Measurements from ENCODE around the gene TMEM107.
"Not testable (repeated sequence)": the region's sequence is repeated elsewhere in the genome, so short reads cannot be mapped to it uniquely, and the experiment has no call there.

Gene TMEM107

DNA sequence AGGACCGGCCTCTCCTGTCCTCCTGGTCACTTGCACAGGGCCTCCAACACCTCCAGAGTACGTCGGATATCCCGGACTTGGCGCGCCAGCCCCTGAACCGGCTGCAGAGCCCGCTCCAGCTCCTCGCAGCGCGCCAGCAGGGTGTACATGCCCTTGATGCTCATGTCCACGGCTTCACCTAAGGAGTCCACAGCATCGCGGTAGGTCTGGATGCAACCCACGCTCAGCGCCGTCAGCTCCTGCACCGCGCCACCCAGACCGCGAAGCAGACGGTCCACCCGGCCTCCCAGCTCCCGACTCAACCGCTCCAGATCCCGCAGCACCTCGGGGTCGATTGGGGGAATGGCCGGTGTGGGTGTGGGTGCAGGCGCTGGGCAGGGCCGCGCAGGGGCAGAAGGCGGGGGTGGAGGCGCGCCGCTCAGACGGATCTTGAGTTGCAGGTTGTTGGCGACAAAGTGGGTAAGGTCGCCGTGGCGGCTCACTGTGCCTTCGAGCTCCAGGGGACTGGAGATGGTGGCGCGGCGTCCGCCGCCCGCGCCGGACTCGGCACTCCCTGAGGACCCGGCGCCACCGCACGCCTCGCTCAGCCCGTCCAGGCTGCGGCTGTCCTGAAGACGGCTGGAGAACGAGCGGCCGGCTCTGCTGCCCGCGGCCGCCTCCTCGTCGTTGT lies 13.0 kb upstream of the TMEM107 start:
- DNase-seq = peak; percentile 36

DNA sequence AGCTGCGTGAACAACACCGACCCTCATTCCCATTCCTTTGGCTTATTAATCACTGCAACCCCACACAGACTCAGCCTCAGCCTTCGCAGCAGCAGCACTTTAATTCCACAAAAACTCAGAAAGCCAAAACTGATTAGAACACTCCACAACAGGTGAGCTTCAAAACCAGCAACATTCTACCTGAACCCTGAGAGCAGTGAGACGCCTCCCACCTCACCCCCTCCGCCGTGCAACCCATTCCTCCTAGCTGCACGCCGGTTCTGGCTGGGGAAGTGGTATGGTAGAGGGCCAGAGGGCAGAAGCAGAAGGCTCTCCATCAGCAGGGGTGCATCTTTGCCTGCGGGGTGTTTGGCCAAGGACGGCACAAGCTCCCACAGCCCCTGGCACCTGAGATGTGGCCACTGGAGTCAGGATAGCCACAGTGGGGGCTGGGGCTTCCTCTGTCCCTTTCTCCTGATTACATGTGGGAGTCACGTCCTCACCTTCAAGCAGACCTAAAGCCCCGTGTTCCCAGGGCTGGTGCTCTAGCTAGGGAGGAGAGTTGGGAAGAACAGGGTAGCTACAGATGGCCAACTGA lies 12.2 kb upstream of the TMEM107 start:
- DNase-seq = peak; percentile 32

DNA sequence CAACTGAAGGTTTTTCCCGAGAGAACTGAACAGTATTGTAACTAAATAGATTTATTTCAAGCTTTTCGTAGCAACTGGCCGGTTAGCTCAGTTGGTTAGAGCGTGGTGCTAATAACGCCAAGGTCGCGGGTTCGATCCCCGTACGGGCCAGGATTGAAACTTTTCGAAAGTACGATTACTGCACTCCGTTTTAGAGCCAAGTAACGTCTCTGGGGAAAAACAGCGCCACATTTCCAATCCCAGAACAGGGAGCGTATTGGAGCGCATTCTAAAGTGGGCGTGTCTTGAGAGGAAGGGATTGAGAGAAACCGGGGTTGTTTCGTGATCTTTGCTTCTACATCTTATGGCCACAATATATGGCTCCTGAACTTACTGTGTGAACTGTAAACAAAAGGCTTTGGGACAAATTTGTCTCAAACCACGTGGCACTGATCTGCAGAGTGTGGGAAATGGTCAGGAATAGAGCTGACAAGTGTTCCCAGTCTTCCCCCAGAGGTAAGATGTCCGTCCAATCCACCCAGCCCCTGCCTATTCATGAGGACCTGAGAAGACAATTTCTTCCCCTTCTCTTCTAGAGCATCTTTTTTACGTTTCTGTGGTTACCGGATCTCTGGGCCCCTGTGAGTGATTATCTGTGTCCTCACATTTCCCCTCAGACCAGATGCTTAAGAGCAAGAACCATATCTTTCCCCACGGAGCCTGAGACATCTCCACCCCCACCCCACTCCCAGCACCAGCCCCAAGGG lies 11.5 kb upstream of the TMEM107 start:
- peak; percentile 92 for DNase-seq

DNA sequence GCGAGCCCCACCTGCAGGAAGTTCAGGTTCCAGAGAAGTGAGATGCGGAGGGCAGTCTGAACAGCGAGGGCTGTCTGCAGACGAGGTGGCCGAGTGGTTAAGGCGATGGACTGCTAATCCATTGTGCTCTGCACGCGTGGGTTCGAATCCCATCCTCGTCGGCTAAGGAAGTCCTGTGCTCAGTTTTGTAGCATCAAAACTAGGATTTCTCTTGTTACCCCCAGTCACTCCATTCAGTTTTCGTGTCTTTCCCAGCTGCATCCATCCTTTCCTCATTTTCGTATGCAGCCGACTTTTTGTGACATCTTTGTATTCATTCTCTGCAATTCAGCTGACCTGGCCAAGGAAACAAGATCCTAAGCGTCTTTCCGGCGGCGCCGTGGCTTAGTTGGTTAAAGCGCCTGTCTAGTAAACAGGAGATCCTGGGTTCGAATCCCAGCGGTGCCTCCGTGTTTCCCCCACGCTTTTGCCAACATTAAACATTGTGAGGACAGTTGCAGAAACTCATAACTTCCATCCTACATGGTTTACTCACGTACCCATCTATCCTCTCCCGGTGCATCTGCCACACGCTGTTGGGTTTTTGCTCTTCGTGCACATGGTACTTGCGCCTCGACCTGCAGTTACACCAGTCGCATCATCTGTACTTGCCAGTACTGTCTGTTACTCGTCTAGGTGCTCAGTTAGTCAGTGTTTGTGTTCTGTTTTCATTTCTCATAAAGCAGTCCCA lies 10.8 kb upstream of the TMEM107 start:
- peak; percentile 92 for DNase-seq

DNA sequence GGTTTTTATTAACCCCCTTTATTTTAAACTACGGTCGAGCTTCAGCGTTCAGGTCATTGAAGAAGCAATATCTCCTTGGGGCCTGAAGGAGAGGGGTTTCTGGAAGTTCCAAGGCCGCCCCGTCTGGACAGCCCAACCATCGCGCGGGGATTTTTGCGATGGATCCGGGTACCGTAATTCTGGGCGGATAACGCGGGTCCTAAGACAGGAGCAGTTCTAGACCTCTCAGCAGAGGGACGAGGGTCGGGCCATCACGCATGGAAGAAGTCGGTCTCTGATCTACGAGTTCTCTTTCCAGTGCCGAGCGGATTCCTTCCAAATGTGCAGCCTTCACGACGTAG lies 10.2 kb upstream of the TMEM107 start:
- no peak for DNase-seq

DNA sequence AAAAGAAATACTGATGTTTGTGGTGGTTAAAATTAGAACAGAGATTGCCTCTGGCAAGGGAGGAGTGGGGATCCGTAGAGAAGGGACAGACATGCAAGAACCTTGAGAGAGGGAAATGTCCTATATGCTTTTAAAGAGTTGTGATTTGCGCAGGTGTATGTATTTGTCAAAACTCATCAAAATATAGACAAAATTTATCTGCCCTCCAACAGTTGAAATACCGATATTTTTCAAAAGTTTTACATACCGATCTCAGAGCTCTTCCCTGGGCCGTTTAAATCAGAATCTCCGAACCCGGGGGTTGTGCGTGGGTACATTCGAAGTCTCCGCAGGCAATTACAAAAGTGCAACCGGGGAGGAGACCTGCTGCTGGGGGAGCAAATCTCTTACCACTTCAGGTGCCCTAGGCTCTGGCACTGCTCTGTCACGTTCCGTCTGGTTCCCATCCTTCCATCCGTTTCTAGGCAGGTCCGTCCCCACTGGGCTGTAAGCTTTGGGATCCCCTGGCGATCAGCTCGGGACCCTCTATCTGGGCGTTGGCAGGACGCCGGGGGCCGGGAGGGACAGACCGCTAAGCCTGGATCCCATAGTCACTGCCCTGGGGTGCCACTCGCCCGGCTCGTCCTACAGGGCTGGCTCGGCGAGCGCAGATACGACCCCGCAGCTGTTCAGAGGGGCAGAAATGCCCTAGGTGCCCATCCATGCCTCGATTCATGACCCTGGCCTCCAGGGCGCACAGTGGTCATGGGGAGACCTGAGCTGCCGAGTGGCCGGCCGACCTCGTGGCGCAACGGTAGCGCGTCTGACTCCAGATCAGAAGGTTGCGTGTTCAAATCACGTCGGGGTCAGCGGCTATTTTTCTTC lies 9.6 kb upstream of the TMEM107 start:
- peak; percentile 92 for DNase-seq

DNA sequence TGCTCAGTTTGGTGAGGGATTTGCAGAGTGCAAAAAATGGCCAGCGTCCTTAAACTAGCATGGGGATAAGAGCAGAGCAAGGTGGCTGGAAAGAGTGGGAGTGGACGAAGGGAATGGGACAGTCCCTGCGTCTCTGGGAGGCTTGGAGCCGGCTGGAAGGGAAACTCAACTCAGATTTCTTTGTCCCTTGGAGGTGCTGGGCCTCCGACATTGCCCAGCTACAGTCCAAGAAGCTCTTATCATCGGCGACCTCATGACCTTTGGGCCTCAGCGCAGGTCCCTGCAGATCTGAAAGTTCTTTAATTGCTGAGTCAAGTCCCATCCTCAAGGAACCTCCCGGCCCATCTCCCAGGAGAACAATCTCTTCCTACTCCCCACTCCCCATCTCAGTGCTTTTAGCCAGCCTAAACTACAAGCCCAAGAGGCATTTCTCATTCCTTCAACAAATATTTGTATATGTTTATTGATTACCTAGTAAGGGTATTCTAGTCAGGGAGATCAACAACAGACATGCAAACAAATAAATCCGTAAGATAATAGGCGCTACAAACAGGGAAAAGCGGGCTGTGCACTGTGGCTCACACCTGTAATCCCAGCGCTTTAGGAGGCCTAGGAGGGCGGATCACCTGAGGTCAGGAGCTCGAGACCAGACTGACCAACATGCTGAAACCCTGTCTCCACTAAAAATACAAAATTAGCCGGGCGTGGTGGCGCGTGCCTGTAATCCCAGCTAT lies 985 bp upstream of the TMEM107 start:
- DNase-seq = no peak

DNA sequence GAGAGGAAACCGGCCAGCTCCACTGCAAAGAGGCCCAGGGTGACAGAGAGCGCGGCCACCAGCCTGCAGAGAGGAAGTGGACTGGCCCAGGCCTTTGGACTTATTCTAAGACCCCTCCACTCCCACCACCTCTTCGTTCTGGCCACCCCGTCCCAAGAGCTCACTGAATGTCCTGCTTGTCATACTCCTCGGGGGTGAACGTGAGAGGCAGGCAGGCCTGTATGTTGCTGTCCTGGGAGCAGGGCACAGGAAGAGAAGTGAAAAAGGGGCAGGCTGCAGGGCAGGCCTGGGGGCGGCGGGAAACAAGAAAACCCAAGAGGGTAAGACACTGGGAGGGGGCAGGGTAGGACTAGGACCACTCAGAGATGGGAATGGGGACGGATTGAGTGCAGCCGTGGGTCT lies 384 bp downstream of the TMEM107 start:
- DNase-seq = no peak

DNA sequence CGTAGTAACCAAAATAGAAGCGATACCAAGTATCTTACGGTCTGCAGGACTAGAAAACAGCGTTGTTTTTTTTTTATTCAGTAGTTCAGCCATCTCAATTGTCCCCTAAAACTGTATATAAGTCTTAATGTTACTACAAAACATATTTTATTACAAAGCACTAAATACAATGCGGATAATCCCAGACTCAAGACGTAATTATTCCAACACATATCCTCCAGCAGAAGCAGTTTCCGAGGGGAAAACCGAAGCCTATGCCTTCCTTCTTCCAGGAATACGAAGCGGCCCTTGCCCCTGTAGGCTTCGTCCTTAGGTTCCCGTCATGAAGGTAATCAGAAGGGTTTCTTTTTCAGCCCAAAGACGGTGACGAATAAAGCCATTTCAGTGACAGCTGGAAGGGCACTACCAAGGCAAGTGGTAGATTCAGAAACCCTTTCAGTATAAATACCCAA lies 2.3 kb downstream of the TMEM107 start:
- DNase-seq = peak; percentile 12

DNA sequence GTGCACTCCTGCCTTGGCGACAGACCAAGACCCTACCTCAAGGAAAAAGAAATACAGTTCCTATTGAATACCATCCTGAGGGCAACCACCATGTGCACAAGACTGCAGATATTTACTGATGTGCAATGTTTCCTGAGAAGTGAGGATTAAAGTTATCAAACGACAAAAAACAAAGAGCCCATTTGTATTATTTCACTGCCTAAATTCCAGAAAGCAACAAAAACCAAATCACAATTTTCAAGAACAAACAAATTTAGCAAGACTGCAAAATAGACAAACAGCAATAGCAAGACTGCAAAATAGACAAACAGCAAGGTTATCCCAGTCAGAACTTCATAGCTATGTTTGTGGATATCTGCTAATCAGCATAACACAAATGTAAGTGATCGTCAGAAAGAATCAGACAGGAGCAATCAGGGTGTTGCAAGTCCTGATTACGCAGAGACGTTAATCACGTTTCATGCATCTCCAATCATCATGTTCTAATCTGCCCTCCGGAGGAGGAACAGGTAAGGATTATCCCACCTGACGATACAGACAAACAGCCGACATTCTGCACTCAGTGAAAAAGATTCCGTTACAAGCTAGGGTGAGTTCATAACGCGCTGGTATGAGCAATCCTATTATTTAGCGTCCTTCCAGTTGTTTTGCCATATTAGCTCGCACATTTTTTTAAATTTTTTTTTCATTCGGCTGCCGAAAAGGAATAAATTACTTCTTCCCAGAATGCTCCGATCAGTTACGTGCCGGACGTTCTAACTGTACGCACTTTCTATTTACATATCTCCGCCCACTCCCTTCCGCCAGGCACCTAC lies 2.9 kb downstream of the TMEM107 start:
- DNase-seq = peak; percentile 91

DNA sequence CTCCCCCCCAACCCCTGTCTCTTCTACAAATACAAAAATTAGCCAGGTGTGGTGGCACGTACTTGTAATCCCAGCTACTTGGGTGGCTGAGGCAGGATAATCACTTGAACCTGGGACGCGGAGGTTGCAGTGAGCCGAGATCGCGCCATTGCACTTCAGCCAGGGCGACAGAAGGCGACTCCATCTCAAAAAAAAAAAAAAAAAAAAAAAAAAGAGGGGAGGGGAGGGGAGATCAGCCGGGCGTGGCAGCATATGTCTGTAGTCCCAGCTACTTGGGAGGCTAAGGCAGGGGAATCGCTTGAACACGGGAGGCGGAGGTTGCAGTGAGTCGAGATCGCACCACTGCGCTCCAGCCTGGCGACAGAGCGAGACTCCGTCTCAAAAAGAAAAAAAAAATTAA lies 6.0 kb downstream of the TMEM107 start:
- not testable (repeated sequence) for DNase-seq

DNA sequence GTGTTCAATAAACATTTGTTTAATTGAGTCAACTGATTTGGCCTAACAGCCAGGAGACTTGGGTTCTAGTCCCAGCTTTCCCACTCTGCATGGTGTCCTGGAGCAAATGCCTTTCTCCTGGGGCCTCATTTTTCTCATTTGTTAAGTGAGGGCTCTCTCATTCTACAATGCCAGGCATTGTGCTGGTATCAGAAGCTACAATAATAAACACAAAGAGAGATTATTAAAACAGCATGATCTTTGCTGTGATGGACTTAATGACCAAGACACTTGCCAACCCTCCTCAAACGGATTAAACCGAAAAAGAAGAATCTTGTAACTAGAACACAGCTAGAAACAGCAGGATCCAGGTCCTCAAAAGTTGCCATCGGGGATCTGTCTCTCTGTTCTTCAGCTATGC lies 8.7 kb downstream of the TMEM107 start:
- DNase-seq = no peak

DNA sequence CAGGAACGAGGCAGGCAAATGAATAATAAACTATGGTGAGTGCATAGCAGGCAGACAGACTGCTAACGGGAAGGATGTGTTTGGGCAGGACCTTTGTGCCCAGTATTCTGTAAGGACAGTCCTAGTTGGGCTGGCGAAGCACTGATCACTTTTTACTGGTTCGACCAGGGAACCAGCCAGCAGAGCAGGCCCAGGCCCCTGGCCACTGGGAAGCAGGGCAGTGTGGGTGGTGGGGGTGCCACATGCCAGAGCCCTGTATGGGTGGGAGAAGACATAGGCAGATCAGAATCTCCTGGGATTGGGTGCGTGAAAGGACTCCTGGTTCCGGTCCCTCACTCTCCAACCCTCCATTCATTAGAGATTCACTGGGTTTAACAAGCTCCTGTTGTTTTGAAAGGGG lies 9.4 kb downstream of the TMEM107 start:
- no peak for DNase-seq

DNA sequence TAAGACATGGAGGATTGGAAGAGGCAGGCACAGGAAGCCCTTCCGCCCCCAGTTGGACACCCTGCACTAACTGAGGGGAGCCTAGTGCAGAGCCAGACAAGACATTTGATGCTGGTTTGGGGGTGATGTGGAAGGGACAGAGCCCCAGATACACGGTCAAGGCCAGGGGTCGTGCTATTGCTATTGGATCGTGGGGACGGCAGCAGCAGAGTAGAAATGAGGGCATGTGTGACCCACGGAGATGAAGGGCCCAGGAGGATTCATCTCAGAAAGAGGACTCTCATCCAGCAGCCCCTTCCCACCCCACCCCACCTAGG lies 11.4 kb downstream of the TMEM107 start:
- DNase-seq = no peak

DNA sequence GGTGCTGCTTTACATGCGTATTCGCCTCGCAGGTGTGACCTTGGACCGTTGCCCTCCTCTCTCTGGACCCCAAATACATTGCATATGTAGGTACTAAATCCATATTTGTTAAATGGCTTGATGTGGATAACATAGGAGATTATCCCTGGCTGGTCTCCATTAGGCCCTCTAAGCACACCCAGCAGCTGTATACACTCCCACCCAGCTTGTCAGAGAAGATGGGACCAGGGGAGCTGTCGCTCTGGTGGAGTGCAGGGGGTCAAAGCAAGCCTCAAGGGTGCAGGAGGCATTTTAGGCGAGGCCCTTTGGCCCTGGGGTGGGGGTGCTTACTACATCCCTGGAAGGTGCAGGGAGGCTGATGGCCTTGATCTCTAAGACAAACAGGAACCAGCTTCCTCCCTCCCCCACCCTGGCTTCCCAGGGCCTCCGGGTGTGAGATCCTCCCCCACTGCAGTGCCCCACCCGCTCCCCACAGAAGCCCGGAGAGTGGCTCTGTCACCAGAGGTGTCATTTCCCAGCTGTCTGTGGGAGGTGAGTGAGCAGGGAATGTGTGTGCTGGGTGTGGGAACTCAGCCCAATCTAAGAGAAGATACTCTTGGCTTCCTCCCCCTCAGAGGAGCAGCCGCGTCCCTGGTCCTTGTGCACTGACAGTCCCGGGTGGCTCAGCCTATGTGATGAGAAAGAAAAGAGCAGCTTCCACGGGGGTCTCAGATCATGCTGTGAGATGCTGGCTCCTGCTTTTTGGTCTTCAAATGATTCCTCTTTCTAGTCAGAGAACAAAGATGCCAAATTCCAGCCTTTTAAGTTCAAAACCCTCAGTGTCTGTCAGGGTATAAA lies 12.0 kb downstream of the TMEM107 start:
- DNase-seq = peak; percentile 82

DNA sequence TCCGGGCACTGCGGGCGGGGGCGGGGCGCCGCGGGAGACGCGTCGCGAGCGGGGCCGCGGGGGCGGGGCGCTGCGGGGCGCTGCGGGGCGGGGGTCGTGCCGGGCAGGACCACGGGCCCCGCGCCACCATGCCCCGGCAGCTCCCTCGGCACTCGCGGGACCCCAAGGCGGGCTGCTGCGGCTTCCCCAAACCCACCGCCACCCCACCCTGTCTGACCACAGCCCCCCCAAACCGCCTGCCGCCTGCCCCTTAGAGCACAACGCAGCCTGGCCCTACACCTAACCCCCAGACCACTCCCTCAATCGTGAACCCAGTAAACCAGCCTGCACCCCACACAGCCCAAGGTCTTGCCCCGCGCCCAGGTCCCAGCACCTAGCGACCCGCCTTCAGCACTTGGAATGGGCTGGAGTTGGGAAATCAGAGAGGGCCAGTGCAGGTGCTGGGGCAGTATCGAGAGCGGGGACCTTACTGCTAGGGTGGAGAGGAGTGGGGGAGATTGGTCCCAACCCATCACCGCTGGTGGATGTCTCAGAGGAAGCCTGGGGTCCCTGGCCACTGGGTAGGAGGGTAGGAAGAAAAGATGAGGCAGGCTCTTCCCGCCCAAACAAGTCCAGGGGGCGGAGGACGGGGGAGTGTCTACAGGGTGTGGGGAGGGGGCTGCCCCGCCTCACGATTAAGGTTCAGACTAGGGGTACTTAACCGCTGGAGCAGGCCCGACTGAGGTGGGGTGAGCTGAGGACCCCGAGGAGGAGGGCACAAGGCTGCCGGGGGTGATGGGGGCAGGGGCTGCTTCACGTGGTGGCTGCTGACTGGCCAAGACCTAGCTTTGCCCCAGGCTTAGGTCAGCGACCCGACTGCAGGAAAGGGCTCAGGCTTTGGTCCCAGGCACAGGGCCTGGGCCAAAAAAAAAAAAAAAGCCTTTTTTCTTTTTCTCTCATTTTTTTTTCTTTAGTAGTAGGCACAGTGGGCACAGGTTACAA lies 12.9 kb downstream of the TMEM107 start:
- DNase-seq = peak; percentile 14

DNA sequence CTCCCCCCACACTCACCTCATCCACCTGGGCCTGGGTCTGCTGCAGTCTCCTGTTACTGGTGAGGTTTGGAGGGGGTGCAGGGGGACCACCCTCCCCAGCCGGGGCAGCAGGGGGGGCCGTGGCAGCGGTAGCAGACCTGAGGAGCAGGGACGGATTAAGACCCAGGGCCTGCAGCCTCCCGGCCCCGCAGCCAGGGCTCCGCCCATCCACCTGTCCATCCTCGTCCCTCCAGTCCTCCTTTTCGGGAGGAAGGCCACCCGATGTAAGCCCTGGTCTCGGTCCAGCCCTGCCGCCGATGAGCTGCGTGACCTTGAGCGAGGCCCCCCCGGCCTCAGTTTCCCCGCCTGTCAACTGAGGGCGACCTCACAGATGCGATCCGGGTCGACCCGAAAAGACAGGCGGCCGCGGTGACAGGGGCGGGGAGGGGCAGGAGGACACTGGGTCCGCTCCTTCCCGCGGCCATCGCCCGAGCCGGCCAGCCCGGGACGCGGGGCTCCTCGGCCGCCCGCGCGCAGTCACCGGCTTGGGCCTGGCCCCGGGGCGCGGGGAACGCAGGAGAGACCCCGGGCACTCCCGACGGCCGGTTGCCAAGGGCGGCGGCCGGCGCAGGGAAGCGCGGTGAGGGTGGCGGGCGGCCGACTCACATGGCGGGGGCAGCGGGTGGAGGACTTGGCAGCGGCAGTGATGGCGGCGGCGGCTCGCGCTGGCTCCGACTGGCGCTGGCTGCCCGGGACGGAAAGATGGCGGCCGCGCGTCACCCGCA lies 13.8 kb downstream of the TMEM107 start, which contains the start of gene VAMP2:
VAMP2 (minus strand) TSS at position 716 of the 764 bp plus-strand sequence; CDS start at position 647, 69 bp downstream.
- peak; percentile 87 for DNase-seq
